SK-N-SH treated with all-trans-retinoic acid at 6 μM for 48 hours (cell line): Measurements from ENCODE around the gene CCNY.
A peak's percentile ranks its signal among the peaks of the same experiment; 100 is the strongest.

ENCODE experiments used
- ATAC-seq: fragments of 200-7000 bp; cut with Tn5 transposase; 3 replicates; pipeline ENCODE4 v1.9.1; 2020; ENCODE audit warnings: mild to moderate bottlenecking, moderate library complexity
- ARNTL ChIP-seq: fragments of 450-650 bp; formaldehyde crosslinking; IDR thresholded peaks from 2 replicates; pipeline ENCODE4 v1.5.0; 2020; ENCODE audit warnings: low read depth, mild to moderate bottlenecking, moderate library complexity, borderline replicate concordance
- BACH2 ChIP-seq: fragments of 250-450 bp; sonication (Bioruptor Pico); IDR thresholded peaks from 2 replicates; pipeline ENCODE4 v1.9.0; 2021; ENCODE audit warnings: mild to moderate bottlenecking, borderline replicate concordance
- CSDC2 ChIP-seq: fragments of 250-450 bp; sonication (Bioruptor Pico); IDR thresholded peaks from 2 replicates; pipeline ENCODE4 v1.5.0; 2020; ENCODE audit warnings: mild to moderate bottlenecking, moderate library complexity
- ISL1 ChIP-seq: fragments of 250-450 bp; sonication (Bioruptor Pico); IDR thresholded peaks from 2 replicates; pipeline ENCODE4 v2.1.2; 2022; ENCODE audit warnings: mild to moderate bottlenecking, moderate library complexity
- OSR1 ChIP-seq: fragments of 250-450 bp; sonication (Bioruptor Pico); IDR thresholded peaks from 2 replicates; pipeline ENCODE4 v1.8.0; 2022; ENCODE audit warnings: moderate library complexity, mild to moderate bottlenecking, inconsistent platforms
- PPARA ChIP-seq: fragments of 250-450 bp; sonication (Bioruptor Pico); IDR thresholded peaks from 2 replicates; pipeline ENCODE4 v1.5.0; 2020; ENCODE audit warnings: mild to moderate bottlenecking, borderline replicate concordance
- RARB ChIP-seq: fragments of 250-450 bp; sonication (Bioruptor Pico); IDR thresholded peaks from 2 replicates; pipeline ENCODE4 v1.8.0; 2021; ENCODE audit warnings: mild to moderate bottlenecking, moderate library complexity
- SNAI2 ChIP-seq: fragments of 250-450 bp; sonication (Bioruptor Pico); IDR thresholded peaks from 2 replicates; pipeline ENCODE4 v1.5.0; 2020; ENCODE audit warnings: mild to moderate bottlenecking, moderate library complexity
- TCF4 ChIP-seq: fragments of 250-450 bp; sonication (Bioruptor Pico); IDR thresholded peaks from 2 replicates; pipeline ENCODE4 v1.8.0; 2021; ENCODE audit warnings: mild to moderate bottlenecking, moderate library complexity, borderline replicate concordance
- TOX ChIP-seq: fragments of 250-450 bp; sonication (Bioruptor Pico); IDR thresholded peaks from 2 replicates; pipeline ENCODE4 v1.8.0; 2021; ENCODE audit warnings: mild to moderate bottlenecking, moderate library complexity, borderline replicate concordance
- ZC3H10 ChIP-seq: fragments of 250-450 bp; sonication (Bioruptor Pico); IDR thresholded peaks from 2 replicates; pipeline ENCODE4 v1.5.1; 2021; ENCODE audit warnings: mild to moderate bottlenecking, moderate library complexity
- ZFP3 ChIP-seq: fragments of 250-450 bp; sonication (Bioruptor Pico); IDR thresholded peaks from 2 replicates; pipeline ENCODE4 v1.5.0; 2020; ENCODE audit warnings: mild to moderate bottlenecking, moderate library complexity
- ZFP30 ChIP-seq: fragments of 450-650 bp; formaldehyde crosslinking; IDR thresholded peaks from 2 replicates; pipeline ENCODE4 v1.5.0; 2022; ENCODE audit warnings: mild to moderate bottlenecking, moderate library complexity
- ZNF70 ChIP-seq: fragments of 450-650 bp; formaldehyde crosslinking; IDR thresholded peaks from 2 replicates; pipeline ENCODE4 v1.5.0; 2020; ENCODE audit warnings: mild to moderate bottlenecking, moderate library complexity
- ZNF8 ChIP-seq: fragments of 450-650 bp; formaldehyde crosslinking; IDR thresholded peaks from 2 replicates; pipeline ENCODE4 v1.5.0; 2020; ENCODE audit warnings: mild to moderate bottlenecking, moderate library complexity
- TF ChIP-seq, protein P1 (sequence below): fragments of 250-450 bp; sonication (Bioruptor Pico); IDR thresholded peaks from 2 replicates; pipeline ENCODE4 v1.5.1; 2021; ENCODE audit warnings: mild to moderate bottlenecking, moderate library complexity
- TF ChIP-seq, protein P2 (sequence below): fragments of 250-450 bp; sonication (Bioruptor Pico); IDR thresholded peaks from 2 replicates; pipeline ENCODE4 v1.8.0; 2020; ENCODE audit warnings: mild to moderate bottlenecking, moderate library complexity, borderline replicate concordance
- TF ChIP-seq, protein P3 (sequence below): fragments of 250-450 bp; sonication (Bioruptor Pico); IDR thresholded peaks from 2 replicates; pipeline ENCODE4 v1.8.0; 2021; ENCODE audit warnings: low read depth, mild to moderate bottlenecking, moderate library complexity, borderline replicate concordance
- TF ChIP-seq, protein P4 (sequence below): fragments of 250-450 bp; sonication (Bioruptor Pico); IDR thresholded peaks from 2 replicates; pipeline ENCODE4 v1.5.0; 2020; ENCODE audit warnings: mild to moderate bottlenecking, moderate library complexity

The CCNY gene

DNA sequence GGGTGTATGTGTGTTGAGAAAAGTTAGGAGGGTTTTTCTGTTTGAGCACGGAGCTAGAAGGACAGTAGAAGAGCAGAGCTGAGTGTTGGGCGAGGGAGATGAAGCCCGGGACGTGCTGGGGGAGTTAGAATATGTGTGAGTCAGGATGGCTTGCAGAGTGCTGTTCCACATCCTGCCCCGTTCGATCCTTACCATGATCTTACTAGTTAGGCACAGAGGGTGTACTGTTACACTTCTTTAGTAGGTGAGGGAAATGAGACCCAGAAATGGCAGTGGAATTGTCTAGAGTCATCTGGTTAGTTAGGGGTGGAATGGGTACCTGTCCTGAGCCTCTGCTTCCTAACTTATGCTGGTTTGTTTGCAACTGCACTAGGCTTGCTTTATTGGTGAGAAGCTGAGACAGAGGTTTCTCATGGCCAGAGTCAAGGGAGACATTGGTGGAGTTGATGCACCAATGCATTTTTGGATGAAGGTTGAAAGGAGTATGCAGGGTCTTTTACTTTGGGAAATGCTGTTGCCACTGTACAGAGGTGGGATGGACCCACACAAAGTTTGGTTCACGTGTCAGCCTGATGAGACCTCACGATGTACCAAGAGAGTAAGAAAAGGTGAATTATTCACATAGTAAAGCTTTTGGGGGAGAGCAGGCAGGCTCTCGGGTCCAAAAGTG lies 42.4 kb downstream of the CCNY start:
- TF ChIP-seq BACH2 (CRISPR knock-in tag): no peak
- ATAC-seq: peak; percentile 38; the same call in 2 of the 3 replicates

DNA sequence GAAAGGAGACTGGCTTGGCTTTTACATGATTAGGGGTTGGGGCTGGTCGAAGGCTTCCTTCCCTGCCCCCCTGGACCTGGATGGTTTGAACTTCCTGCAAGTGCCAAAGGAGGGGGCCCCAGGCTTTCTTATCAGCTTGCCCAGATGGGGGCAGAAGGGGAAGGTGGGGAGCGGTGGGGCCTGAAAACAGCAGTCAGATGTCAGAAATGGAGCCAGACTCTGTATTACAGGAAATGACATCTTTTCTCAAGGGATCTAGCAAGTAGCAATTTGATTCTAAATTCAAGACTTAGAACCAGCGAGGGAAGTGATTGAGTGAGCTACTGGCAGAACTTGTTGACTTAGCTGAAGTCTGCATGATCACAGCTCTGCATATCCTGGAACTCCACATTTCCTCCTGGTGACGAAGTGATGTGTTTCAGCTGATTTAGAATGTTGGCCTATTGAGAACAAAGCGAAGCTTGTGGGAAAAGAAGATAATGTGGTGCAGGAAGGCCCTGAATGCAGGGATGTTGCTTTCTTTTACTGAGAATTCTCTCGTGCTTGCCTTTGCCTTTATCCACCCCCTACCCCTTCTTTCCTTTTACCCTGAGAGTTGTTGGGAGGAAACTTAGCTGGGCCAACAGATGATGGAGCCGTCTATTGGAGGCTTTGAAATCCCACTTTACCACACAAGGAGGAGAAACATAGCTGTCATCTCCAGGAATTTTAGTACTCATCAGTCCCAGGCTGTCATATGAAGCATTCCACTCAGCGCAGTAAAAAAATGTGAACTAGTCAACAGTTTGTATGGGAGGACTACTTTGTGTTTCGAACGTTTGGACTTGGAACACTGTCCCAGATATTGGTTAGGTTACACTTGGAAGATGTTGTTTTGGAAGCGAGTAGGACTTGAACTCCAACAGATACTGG lies 43.2 kb downstream of the CCNY start:
- TF ChIP-seq, protein P1, sequence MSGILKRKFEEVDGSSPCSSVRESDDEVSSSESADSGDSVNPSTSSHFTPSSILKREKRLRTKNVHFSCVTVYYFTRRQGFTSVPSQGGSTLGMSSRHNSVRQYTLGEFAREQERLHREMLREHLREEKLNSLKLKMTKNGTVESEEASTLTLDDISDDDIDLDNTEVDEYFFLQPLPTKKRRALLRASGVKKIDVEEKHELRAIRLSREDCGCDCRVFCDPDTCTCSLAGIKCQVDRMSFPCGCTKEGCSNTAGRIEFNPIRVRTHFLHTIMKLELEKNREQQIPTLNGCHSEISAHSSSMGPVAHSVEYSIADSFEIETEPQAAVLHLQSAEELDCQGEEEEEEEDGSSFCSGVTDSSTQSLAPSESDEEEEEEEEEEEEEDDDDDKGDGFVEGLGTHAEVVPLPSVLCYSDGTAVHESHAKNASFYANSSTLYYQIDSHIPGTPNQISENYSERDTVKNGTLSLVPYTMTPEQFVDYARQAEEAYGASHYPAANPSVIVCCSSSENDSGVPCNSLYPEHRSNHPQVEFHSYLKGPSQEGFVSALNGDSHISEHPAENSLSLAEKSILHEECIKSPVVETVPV (CRISPR knock-in tag): no peak
- TF ChIP-seq ZNF70 (CRISPR knock-in tag): no peak
- no peak for TF ChIP-seq ISL1 (CRISPR knock-in tag)
- TF ChIP-seq ZFP3 (CRISPR knock-in tag): no peak
- TF ChIP-seq, protein P2, sequence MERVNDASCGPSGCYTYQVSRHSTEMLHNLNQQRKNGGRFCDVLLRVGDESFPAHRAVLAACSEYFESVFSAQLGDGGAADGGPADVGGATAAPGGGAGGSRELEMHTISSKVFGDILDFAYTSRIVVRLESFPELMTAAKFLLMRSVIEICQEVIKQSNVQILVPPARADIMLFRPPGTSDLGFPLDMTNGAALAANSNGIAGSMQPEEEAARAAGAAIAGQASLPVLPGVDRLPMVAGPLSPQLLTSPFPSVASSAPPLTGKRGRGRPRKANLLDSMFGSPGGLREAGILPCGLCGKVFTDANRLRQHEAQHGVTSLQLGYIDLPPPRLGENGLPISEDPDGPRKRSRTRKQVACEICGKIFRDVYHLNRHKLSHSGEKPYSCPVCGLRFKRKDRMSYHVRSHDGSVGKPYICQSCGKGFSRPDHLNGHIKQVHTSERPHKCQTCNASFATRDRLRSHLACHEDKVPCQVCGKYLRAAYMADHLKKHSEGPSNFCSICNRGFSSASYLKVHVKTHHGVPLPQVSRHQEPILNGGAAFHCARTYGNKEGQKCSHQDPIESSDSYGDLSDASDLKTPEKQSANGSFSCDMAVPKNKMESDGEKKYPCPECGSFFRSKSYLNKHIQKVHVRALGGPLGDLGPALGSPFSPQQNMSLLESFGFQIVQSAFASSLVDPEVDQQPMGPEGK (CRISPR knock-in tag): no peak
- no peak for TF ChIP-seq TOX
- TF ChIP-seq CSDC2: no peak
- TF ChIP-seq, protein P3, sequence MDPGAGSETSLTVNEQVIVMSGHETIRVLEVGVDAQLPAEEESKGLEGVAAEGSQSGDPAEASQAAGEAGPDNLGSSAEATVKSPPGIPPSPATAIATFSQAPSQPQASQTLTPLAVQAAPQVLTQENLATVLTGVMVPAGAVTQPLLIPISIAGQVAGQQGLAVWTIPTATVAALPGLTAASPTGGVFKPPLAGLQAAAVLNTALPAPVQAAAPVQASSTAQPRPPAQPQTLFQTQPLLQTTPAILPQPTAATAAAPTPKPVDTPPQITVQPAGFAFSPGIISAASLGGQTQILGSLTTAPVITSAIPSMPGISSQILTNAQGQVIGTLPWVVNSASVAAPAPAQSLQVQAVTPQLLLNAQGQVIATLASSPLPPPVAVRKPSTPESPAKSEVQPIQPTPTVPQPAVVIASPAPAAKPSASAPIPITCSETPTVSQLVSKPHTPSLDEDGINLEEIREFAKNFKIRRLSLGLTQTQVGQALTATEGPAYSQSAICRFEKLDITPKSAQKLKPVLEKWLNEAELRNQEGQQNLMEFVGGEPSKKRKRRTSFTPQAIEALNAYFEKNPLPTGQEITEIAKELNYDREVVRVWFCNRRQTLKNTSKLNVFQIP: no peak
- TF ChIP-seq ZC3H10 (CRISPR knock-in tag): no peak
- no peak for TF ChIP-seq RARB (CRISPR knock-in tag)
- no peak for TF ChIP-seq SNAI2 (CRISPR knock-in tag)
- ATAC-seq: no peak

DNA sequence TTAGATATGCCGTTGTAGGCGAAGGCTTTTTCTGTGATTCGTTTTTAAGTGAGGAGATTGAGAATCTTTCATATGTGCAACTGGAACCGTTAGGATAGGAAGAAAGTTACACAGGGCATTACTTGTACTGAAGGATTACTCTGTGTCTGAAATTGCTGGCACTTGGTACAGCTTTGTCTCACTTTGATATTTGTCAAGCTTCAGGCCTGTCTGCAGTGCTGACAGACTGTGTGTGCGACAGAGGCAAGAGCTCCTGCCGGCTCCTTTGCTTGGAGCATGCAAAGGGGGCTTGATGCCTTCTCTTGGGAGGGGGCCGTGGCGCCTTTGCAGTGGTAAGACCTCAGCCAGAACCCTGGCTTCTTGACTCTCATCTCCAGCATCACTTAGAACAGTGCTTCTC lies 45.8 kb downstream of the CCNY start:
- TF ChIP-seq TCF4 (no peak), CSDC2 (no peak), OSR1 (CRISPR knock-in tag) (no peak), PPARA (no peak), ZFP30 (no peak), SNAI2 (CRISPR knock-in tag) (no peak), RARB (CRISPR knock-in tag) (no peak), BACH2 (CRISPR knock-in tag) (no peak), ISL1 (CRISPR knock-in tag) (no peak), ARNTL (CRISPR knock-in tag) (no peak), ZNF70 (CRISPR knock-in tag) (no peak), ZNF8 (CRISPR knock-in tag) (no peak)
- TF ChIP-seq, protein P3: no peak
- TF ChIP-seq, protein P2 (CRISPR knock-in tag): no peak
- TF ChIP-seq, protein P1 (CRISPR knock-in tag): no peak
- TF ChIP-seq, protein P4, sequence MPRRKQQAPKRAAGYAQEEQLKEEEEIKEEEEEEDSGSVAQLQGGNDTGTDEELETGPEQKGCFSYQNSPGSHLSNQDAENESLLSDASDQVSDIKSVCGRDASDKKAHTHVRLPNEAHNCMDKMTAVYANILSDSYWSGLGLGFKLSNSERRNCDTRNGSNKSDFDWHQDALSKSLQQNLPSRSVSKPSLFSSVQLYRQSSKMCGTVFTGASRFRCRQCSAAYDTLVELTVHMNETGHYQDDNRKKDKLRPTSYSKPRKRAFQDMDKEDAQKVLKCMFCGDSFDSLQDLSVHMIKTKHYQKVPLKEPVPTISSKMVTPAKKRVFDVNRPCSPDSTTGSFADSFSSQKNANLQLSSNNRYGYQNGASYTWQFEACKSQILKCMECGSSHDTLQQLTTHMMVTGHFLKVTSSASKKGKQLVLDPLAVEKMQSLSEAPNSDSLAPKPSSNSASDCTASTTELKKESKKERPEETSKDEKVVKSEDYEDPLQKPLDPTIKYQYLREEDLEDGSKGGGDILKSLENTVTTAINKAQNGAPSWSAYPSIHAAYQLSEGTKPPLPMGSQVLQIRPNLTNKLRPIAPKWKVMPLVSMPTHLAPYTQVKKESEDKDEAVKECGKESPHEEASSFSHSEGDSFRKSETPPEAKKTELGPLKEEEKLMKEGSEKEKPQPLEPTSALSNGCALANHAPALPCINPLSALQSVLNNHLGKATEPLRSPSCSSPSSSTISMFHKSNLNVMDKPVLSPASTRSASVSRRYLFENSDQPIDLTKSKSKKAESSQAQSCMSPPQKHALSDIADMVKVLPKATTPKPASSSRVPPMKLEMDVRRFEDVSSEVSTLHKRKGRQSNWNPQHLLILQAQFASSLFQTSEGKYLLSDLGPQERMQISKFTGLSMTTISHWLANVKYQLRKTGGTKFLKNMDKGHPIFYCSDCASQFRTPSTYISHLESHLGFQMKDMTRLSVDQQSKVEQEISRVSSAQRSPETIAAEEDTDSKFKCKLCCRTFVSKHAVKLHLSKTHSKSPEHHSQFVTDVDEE: no peak
- no peak for ATAC-seq
